GM13976 (cell line): ENCODE results near the gene RBM5.

Source experiments
- DNase-seq: peaks from one replicate; pipeline ENCODE4 v3.0.0; 2012; ENCODE audit warnings: low spot score
- CTCF ChIP-seq: IDR thresholded peaks from 2 replicates; pipeline ENCODE4 v1.5.1; 2012; ENCODE audit warnings: borderline replicate concordance, mild to moderate bottlenecking; ENCODE audit not compliant: insufficient read depth; ENCODE audit errors: extremely low read depth, missing control alignments, control extremely low read depth
- in situ Hi-C: fragments of 300-500 bp; cut with MboI; formaldehyde crosslinking; loops from one replicate; pipeline ENCODE4 v1.12.0; 2022; ENCODE audit warnings: low sequenced_read_pairs, mixed read lengths, inconsistent platforms; ENCODE audit not compliant: unreplicated experiment

RBM5 gene

GRCh38 chr3:50147016-50147415 lies 58.3 kb downstream of the RBM5 start:
- in situ Hi-C loops: no loop called here
- DNase-seq: no peak
- no peak for TF ChIP-seq CTCF

DNA sequence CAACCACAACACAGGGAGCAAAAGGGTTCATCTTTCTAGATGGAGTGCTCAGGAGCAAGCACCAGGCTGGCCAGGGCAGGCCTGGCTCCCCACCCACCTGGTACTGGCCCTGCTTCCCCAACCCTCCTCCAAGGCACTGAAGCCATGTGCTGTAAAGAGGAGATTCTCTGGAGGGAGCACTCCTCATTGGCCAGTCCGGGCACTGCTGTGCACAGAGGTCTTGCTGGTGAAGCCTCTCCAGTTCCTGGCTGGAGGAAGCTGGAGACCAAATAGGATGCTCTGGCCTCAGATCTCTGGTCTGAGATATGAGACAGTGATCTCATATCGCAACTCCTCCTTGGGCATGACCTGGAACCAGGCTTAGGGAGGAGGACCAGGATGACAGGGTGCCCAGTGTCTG lies 58.7 kb downstream of the RBM5 start:
- TF ChIP-seq CTCF: no peak
- in situ Hi-C loops: no loop called here
- no peak for DNase-seq

- no peak for DNase-seq
- TF ChIP-seq CTCF: no peak
- in situ Hi-C loops: no loop called here
These were observed 59.1 kb downstream of the RBM5 start for GRCh38 chr3:50147861-50148260.

- in situ Hi-C loops: no loop called here
- no peak for TF ChIP-seq CTCF
- DNase-seq: no peak
These were observed 61.7 kb downstream of the RBM5 start for GRCh38 chr3:50150404-50150750.

DNA sequence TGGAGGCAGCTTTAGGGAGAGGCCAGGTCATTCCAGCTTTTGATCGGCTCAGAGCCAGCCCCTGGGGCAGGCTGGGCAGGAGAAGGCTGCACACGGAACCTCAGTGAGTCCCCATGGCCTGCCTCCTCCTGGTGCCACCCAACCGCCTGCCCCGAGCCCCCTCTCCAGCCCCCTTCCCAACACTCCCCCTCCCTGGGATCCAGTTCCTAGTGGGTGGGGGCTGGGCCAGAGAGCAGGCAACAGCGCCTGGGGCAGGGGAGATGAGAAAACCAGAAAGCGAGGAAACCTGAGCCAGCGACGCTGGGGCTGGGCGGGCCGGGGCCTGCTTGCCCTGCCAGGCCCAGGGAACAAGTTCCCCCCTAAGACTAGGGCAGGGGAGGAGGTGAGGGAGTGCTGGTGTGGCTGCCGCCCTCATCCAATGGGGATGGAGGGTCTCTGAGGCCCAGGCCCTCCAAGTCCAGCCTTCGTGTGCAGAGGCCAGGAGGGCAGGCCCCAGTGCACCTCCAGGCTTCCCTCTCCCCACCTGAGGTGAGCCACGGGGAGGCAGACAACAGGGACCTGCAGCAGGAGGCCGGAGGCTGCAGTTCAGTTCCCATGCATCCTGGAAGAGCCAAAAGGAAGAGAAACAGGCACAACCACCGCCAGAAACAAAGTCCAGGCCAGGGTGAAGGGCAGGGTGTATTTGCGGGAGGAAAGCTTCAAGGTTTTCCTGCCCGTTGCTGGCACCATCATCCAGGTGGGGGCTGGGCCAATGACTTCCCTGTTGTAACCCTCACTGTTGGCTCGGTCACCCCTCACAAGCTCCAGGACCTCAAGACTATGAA lies 62.4 kb downstream of the RBM5 start:
- in situ Hi-C loops: no loop called here
- TF ChIP-seq CTCF: no peak

GRCh38 chr3:50151728-50152127 lies 63.0 kb downstream of the RBM5 start:
- TF ChIP-seq CTCF: no peak
- in situ Hi-C loops: no loop called here
- no peak for DNase-seq

More for the DNA sequence above, 62.4 kb downstream of the RBM5 start:
- no peak for DNase-seq

GRCh38 chr3:50153782-50154475 lies 65.2 kb downstream of the RBM5 start:
- in situ Hi-C loops: no loop called here
- DNase-seq: no peak
- no peak for TF ChIP-seq CTCF
